Left lung (tissue), 10 donors: ENCODE measurements around the gene OR6K6. TPM values are rescaled to one million over a fixed set of nuclear protein-coding genes. Genes with fewer than 3 reads are reported as not detected.

ENCODE experiments used
- ATAC-seq: fragments of 200-7000 bp; cut with Tn5 transposase; one replicate; pipeline ENCODE4 v1.9.1; 2020; ENCODE audit warnings: moderate library complexity
- DNase-seq, 4 donors: peaks; one replicate each; pipeline ENCODE4 v3.0.0-alpha.2; 2013 to 2020
- H3K27ac ChIP-seq, 2 donors: fragments of 200-600 bp; sonication (generic) in 1 of 2; one replicate each; pipeline versions ENCODE4 v1.5.0 to v1.8.0; 2020 to 2021
- H3K27me3 ChIP-seq, 2 donors: fragments of 200-600 bp; sonication (generic) in 1 of 2; one replicate each; pipeline versions ENCODE4 v1.5.0 to v1.8.0; 2020 to 2021
- H3K36me3 ChIP-seq, 2 donors: fragments of 200-600 bp; sonication (generic) in 1 of 2; one replicate each; pipeline versions ENCODE4 v1.5.0 to v1.8.0; 2020 to 2021
- H3K4me1 ChIP-seq, 2 donors: fragments of 200-600 bp; one replicate each; pipeline ENCODE4 v1.8.0; 2021
- H3K4me3 ChIP-seq, 2 donors: fragments of 200-600 bp; sonication (generic) in 1 of 2; one replicate each; pipeline versions ENCODE4 v1.5.0 to v1.8.0; 2020 to 2021; ENCODE audit warnings: mild to moderate bottlenecking in 1 of 2
- H3K9me3 ChIP-seq, 2 donors: fragments of 200-600 bp; sonication (generic) in 1 of 2; one replicate each; pipeline versions ENCODE4 v1.5.0 to v1.8.0; 2020 to 2021
- intact Hi-C, 2 donors: fragments of 100-400 bp; cut with DNase I; formaldehyde crosslinking; loops; one replicate each; pipeline versions ENCODE4 v1.11.2 to v1.14.2; 2022
- polyA plus RNA-seq, 6 donors: library from polyadenylated mRNA; unstranded; fragments of 120-200 nt; gene quantifications; one replicate each; pipeline ENCODE4 v1.2.1, GENCODE V29; 2013; ENCODE audit not compliant: insufficient read length in 6 of 6
- total RNA-seq, 2 donors: library from RNA; stranded (reverse); fragmentation: NEBNext Ultra II Directional; extraction: Animal tissue kit (Norgen Biotek cat#: 25700); gene quantifications; one replicate each; pipeline ENCODE4 v1.2.1, GENCODE V29; 2021
- TF ChIP-seq, protein P1 (sequence below), 2 donors: fragments of 200-600 bp; sonication (generic) in 1 of 2; IDR thresholded peaks; one replicate each; pipeline versions ENCODE4 v1.5.0 to v1.8.0; 2021; ENCODE audit warnings: antibody characterized with exemption in 2 of 2
- donor health status: DM: no; HTN: yes; CAD: no.
- donor health status: DM: no; HTN: no; CAD: no.

The OR6K6 gene
- total and polyA plus RNA-seq, 8 donors: not detected

DNA sequence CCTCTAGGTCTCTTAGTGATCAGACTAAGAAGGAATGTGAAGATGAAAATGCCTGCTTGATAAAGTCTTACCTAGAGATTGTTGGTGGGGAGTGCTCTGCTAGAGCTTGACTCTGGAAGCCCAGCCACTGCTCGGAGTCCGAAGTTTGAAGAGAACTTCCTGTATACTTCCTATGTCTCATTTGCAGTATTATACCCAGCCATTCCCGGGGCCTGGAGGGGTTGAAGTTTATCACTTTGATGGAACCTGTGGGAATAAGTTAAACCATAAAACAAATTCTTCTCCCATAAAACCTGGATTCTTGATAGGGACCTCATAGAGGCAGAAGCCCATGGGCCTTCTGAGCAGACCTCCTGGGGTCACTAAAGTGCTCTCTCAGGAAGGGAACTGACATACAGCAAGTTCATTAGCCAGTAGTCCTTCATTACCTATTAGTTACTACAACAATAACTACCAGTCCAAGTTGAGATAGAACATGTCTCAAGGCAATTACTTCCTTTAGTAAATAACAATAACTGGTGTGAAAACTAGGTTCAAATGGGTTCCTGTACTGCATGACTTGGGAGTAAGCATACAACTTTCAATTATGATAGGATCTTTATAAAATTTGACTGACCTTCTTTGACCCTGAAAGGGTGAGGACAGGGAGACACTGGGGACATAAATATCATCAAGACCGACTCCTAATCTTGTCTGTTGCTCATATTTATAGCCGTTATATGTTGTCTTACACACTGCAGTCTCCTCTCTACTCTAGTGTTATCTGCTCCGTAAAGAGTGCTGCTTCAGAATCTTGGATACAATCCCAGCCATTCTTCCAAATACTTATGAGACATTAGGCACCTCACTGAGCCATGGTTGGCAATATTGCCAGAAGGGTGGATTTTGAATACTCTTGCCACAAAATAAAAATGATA is 17.7 kb downstream of the OR6K6 start, which contains the start of gene OR6N1:
OR6N1 (minus strand) TSS at position 246 of the 917 bp plus-strand sequence. CDS start 5,513 bp downstream, outside the sequence.
- no peaks in the 10 kb centered on the region for H3K27me3 ChIP-seq
- TF ChIP-seq, protein P1, sequence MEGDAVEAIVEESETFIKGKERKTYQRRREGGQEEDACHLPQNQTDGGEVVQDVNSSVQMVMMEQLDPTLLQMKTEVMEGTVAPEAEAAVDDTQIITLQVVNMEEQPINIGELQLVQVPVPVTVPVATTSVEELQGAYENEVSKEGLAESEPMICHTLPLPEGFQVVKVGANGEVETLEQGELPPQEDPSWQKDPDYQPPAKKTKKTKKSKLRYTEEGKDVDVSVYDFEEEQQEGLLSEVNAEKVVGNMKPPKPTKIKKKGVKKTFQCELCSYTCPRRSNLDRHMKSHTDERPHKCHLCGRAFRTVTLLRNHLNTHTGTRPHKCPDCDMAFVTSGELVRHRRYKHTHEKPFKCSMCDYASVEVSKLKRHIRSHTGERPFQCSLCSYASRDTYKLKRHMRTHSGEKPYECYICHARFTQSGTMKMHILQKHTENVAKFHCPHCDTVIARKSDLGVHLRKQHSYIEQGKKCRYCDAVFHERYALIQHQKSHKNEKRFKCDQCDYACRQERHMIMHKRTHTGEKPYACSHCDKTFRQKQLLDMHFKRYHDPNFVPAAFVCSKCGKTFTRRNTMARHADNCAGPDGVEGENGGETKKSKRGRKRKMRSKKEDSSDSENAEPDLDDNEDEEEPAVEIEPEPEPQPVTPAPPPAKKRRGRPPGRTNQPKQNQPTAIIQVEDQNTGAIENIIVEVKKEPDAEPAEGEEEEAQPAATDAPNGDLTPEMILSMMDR (IDR thresholded peaks at IDR 0.05): no peak
- DNase-seq: no peak
- ATAC-seq: no peak
- H3K4me3 ChIP-seq: no peak within 1 kb of the TSS
- H3K27ac ChIP-seq: no peak within 1 kb of the TSS
- intact Hi-C loops: no loop called here
- no peaks in the 10 kb centered on the region for H3K4me1 ChIP-seq
- H3K9me3 ChIP-seq: no peaks in the 10 kb centered on the region
- H3K36me3 ChIP-seq: no peaks in the 10 kb centered on the region

DNA sequence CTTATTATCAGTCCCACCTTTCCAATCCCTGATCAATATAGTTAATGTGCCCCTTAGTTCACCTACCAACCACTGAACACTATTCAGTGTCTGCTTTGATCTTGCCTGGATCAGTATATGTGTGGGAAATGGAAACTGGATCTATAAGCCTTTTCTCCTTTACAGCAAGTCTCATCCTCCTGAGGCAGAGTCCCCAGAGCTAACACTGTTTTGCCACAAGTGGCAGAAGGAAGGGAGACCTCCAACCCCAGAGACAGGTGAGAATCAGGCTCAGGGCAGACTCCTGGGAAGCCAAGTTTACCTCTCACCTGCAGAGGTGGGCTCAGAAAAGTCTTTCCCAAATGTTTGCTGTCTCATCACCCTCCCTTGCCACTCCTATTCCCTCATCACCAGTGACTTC is 26.6 kb downstream of the OR6K6 start, which contains the start of gene OR6N2:
OR6N2 (minus strand) TSS at position 101 of the 400 bp plus-strand sequence. CDS start 3,569 bp downstream, outside the sequence.
- Histone ChIP-seq H3K36me3 (no peaks in the 10 kb centered on the region), H3K4me1 (no peaks in the 10 kb centered on the region), H3K4me3 (no peak within 1 kb of the TSS), H3K27ac (no peak within 1 kb of the TSS), H3K9me3 (no peaks in the 10 kb centered on the region), H3K27me3 (no peaks in the 10 kb centered on the region)
- TF ChIP-seq, protein P1 (IDR thresholded peaks at IDR 0.05): no peak
- intact Hi-C loops: no loop called here
- ATAC-seq (no peak), DNase-seq (no peak)

DNA sequence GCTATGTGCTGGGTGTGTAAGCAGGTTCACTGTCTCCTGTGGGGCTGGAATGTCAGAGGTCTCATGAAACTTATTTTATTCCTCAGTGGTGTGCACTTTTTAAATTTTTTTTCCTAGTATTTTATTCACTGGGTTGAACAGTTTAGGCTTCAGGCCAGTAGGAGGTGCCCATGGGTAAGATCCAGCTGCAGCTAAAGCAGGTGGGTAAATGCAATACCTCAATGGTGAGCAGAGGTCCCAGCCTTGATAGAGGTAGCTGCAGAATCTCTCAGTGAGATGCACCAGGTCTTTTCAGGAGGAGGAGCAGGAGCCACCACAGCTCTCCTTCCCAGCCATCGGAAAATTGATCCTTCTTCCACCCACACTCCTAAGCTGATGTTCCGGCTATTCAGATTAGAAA is 39.1 kb downstream of the OR6K6 start:
- Histone ChIP-seq H3K36me3 (no peaks in the 10 kb centered on the region), H3K27ac (no peak overlapping the region), H3K27me3 (no peaks in the 10 kb centered on the region), H3K4me1 (peaks cover 0 to under 1% of the 10 kb centered on the region in 2 donors), H3K9me3 (no peaks in the 10 kb centered on the region), H3K4me3 (no peak overlapping the region)
- TF ChIP-seq, protein P1 (IDR thresholded peaks at IDR 0.05): peak; percentile 15 to 24
- DNase-seq: no peak
- peak; percentile 26 for ATAC-seq
- intact Hi-C loops: no loop called here

DNA sequence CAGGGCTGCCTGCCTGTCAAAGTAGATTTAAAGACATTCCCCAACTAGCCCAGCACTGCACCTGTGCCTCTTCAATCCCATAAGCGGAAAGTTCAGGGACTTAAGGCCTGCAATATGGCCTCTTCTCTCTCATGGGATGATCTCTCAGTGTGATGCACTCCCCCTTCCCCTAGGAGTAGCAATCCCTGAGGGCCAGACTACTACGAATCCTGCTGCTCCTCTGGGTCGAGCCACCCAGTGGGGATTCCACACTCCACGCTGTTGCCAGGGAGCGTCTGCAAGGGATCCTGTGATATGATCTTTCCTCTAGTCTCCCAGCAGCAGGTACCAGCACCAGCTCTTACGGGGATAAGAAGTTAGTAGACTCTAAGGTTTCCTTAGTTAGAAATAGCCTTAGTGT is 39.7 kb downstream of the OR6K6 start:
- ATAC-seq (no peak), DNase-seq (no peak)
- H3K9me3 ChIP-seq: no peaks in the 10 kb centered on the region
- TF ChIP-seq, protein P1 (IDR thresholded peaks at IDR 0.05): no peak
- H3K27me3 ChIP-seq: no peaks in the 10 kb centered on the region
- intact Hi-C loops: no loop called here
- no peak overlapping the region for H3K4me3 ChIP-seq
- peaks cover 0 to 7% of the 10 kb centered on the region in 2 donors for H3K4me1 ChIP-seq
- H3K36me3 ChIP-seq: no peaks in the 10 kb centered on the region
- no peak overlapping the region for H3K27ac ChIP-seq

DNA sequence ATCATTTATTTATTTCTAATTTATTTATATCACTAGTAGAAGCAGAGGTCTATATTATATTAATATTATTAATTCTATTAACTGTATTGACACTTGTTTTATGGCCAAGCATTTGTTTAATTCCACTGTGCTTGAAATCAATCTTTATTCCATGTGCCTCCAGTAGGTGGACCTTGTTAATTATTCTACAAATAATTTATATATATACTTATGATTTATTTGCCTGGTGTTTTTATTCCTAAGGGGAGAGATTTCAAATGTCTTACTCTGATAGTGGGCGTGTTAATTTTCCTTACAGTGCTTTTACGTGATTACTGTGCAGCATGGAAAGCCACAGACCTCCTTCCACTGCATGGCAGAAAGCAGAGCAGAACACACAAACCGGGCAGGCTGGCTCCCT is 44.0 kb downstream of the OR6K6 start:
- Histone ChIP-seq H3K4me1 (peaks cover 0 to 35% of the 10 kb centered on the region in 2 donors), H3K27ac (no peak overlapping the region), H3K4me3 (no peak overlapping the region), H3K27me3 (no peaks in the 10 kb centered on the region), H3K36me3 (no peaks in the 10 kb centered on the region), H3K9me3 (no peaks in the 10 kb centered on the region)
- DNase-seq: no peak
- intact Hi-C loops: no loop called here
- TF ChIP-seq, protein P1 (IDR thresholded peaks at IDR 0.05): no peak
- no peak for ATAC-seq
